Measurements from ENCODE around the gene AJM1. TPM values are rescaled to one million over a fixed set of nuclear protein-coding genes. Genes with fewer than 3 reads are reported as not detected.

Gene AJM1
- total RNA-seq, 2 donors from 2014 or later, result 11.5 to 17.1 TPM

- DNase-seq, result no peak
- H3K27ac ChIP-seq, result peak overlapping the region; percentile 89
- no peaks in the 10 kb centered on the region for H3K9me3 ChIP-seq
- TF ChIP-seq CTCF (IDR thresholded peaks at IDR 0.05), result no peak
- peaks cover 6% of the 10 kb centered on the region for H3K4me1 ChIP-seq
- peaks cover 10% of the 10 kb centered on the region for H3K27me3 ChIP-seq
- peak overlapping the region; percentile 84 for H3K4me3 ChIP-seq
- peak overlapping the region; percentile 81 to 87 for H3K9ac ChIP-seq (ENCODE audit: low read depth in 2 of 2, low read length in 2 of 2)
- no peaks in the 10 kb centered on the region for H3K36me3 ChIP-seq
- intact Hi-C loops (cut with DNase I), result loop anchor here (10.0 kb wide), 1 partner anchor 55 kb away; the partner anchor contains the start of genes CCDC183 and TMEM141
Observed at GRCh38 chr9:136849960-136850865, 7.9 kb downstream of the AJM1 start.

GRCh38 chr9:136850866-136851775, 8.8 kb downstream of the AJM1 start:
- no peak for TF ChIP-seq CTCF (IDR thresholded peaks at IDR 0.05)
- H3K27ac ChIP-seq, result no peak overlapping the region

GRCh38 chr9:136851941-136852663, 9.8 kb downstream of the AJM1 start, which contains the start of gene MAMDC4:
MAMDC4 (plus strand) TSS chr9:136852346; CDS start chr9:136852417, 71 bp downstream.
- no peak for TF ChIP-seq CTCF (IDR thresholded peaks at IDR 0.05)
- peaks cover 6% of the 10 kb centered on the region for H3K4me1 ChIP-seq
- no peaks in the 10 kb centered on the region for H3K36me3 ChIP-seq
- no peaks in the 10 kb centered on the region for H3K27me3 ChIP-seq
- no peak within 1 kb of the TSS for H3K4me3 ChIP-seq
- H3K27ac ChIP-seq, result no peak within 1 kb of the TSS
- peak; percentile 17 for DNase-seq
- H3K9me3 ChIP-seq, result no peaks in the 10 kb centered on the region
- intact Hi-C loops (cut with DNase I), result no loop called here
- peak within 1 kb of the TSS in 1 of 2 donors; percentile 24 for H3K9ac ChIP-seq (ENCODE audit: low read depth in 2 of 2, low read length in 2 of 2)

More at GRCh38 chr9:136850866-136851775, 8.8 kb downstream of the AJM1 start:
- no peaks in the 10 kb centered on the region for H3K9me3 ChIP-seq
- no peak overlapping the region for H3K9ac ChIP-seq (ENCODE audit: low read depth in 2 of 2, low read length in 2 of 2)
- peaks cover 4% of the 10 kb centered on the region for H3K27me3 ChIP-seq
- peaks cover 6% of the 10 kb centered on the region for H3K4me1 ChIP-seq
- no peak overlapping the region for H3K4me3 ChIP-seq
- intact Hi-C loops (cut with DNase I), result no loop called here
- DNase-seq, result no peak
- no peaks in the 10 kb centered on the region for H3K36me3 ChIP-seq

GRCh38 chr9:136852664-136853595, 10.7 kb downstream of the AJM1 start:
- no peak overlapping the region for H3K27ac ChIP-seq
- H3K9me3 ChIP-seq, result no peaks in the 10 kb centered on the region
- no peak for TF ChIP-seq CTCF (IDR thresholded peaks at IDR 0.05)
- H3K27me3 ChIP-seq, result no peaks in the 10 kb centered on the region
- H3K4me1 ChIP-seq, result peaks cover 12% of the 10 kb centered on the region
- H3K36me3 ChIP-seq, result no peaks in the 10 kb centered on the region
- peak overlapping the region in 1 of 2 donors; percentile 24 for H3K9ac ChIP-seq (ENCODE audit: low read depth in 2 of 2, low read length in 2 of 2)
- peak; percentile 22 for DNase-seq
- H3K4me3 ChIP-seq, result no peak overlapping the region
- intact Hi-C loops (cut with DNase I), result no loop called here
